Measurements from ENCODE around the gene INHBC.
"Not testable (repeated sequence)": the region's sequence is repeated elsewhere in the genome, so short reads cannot be mapped to it uniquely, and the experiment has no call there.

INHBC gene

GRCh38 chr12:57429473-57430111, 5.0 kb upstream of the INHBC start:
- DNase-seq (ENCODE audit: low spot score): no peak

GRCh38 chr12:57430112-57430930, 4.3 kb upstream of the INHBC start:
- peak; percentile 15 for DNase-seq (ENCODE audit: low spot score)

DNA sequence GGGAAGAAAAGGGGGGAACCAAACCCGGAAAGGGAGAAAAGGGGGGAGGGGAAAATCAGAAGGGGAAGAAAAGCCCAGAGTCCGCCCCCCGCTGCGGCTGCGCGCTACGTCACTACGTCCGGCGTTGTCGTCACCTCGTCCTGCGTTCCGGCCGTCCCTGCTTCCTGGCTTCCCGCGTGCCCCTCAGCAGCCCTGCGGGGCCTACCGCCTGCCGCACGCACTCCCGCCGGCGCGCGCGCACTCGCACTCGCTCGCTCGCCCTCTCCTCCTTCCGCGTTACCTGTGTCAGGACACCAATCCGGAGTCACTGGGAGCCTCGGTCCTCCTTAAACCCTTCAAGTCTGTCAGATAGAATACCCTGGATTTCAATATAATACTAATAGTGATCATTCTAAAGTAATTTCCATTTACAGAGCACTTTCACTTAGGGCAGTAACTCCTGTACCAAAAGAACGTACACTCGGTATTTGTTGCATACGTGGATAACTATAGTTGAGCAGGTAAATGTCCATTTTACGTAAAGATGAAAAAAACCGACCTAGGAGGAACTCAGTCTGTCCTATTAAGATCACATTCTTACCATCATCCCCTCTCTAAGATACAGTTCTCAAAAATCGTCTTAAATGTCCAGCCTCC, 3.5 kb upstream of the INHBC start, which contains the start of gene R3HDM2:
Gene R3HDM2, minus strand, starts transcription at position 113 of the 636 bp plus-strand sequence. CDS start 120,615 bp downstream, outside the sequence.
- DNase-seq (ENCODE audit: low spot score): peak; percentile 99

- no peak for DNase-seq (ENCODE audit: low spot score)
These were observed 2.9 kb upstream of the INHBC start for GRCh38 chr12:57431654-57432188.

- DNase-seq (ENCODE audit: low spot score): no peak
These were observed 1.2 kb upstream of the INHBC start for GRCh38 chr12:57433370-57433769.

- no peak for DNase-seq (ENCODE audit: low spot score)
These were observed 709 bp downstream of the INHBC start for GRCh38 chr12:57435293-57435692.

DNA sequence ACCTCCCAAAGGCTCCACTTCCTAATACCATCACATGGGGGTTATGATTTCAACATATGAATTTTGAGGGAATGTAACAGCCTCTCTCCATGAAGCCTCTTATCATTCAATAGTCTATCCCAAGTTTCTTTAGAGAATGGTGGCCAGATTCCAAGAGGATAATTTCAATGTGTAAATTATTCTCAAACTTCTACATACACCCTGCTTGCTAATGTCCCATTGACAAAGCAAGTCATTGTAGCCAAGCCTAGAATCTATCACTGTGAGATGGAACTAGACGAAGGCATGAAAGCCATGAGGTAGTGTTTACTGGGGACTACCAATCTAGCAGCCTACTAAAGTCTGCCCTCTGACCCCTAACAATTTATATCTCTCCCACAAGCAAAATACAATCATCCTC, 3.8 kb downstream of the INHBC start:
- no peak for DNase-seq (ENCODE audit: low spot score)

- DNase-seq (ENCODE audit: low spot score): no peak
These were observed 5.2 kb downstream of the INHBC start for GRCh38 chr12:57439762-57440266.

GRCh38 chr12:57441393-57441792, 6.8 kb downstream of the INHBC start:
- not testable (repeated sequence) for DNase-seq (ENCODE audit: low spot score)

GRCh38 chr12:57441846-57442427, 7.4 kb downstream of the INHBC start:
- DNase-seq (ENCODE audit: low spot score): no peak

DNA sequence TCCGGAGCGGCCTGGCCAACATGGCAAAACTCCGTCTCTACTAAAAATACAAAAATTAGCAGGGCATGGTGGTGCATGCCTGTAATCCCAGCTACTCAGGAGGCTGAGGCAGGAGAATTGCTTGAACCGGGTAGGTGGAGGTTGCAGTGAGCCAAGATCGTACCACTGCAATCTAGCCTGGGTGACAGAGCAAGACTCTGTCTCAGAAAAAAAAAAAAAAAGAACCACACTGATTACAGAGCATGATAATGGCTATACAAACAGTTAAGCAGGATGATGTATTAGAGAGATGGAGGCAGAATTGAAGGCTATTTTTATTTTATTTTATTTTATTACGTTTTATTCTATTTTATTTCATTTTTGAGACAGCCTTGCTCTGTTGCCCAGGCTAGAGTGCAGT, 9.8 kb downstream of the INHBC start:
- not testable (repeated sequence) for DNase-seq (ENCODE audit: low spot score)

DNA sequence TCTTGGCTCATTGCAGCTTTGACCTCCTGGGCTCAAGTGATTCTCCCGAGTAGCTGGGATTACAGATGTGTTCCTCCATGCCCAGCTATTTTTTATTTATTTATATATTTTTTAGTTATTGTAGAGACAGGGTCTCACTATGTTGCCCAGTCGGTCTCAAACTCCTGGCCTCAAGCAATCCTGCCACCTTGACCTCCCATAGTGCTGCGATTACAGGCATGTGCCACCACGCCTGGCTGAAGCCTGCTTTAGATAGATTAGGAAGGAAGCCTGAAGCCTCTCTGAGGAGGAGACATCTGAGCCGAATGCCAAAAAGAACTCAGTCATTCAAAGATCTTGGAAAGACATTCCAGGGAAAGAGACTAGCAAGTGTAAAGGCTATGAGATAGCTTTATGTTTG, 10.2 kb downstream of the INHBC start:
- no peak for DNase-seq (ENCODE audit: low spot score)

GRCh38 chr12:57446292-57446960, 11.8 kb downstream of the INHBC start:
- DNase-seq (ENCODE audit: low spot score): no peak

DNA sequence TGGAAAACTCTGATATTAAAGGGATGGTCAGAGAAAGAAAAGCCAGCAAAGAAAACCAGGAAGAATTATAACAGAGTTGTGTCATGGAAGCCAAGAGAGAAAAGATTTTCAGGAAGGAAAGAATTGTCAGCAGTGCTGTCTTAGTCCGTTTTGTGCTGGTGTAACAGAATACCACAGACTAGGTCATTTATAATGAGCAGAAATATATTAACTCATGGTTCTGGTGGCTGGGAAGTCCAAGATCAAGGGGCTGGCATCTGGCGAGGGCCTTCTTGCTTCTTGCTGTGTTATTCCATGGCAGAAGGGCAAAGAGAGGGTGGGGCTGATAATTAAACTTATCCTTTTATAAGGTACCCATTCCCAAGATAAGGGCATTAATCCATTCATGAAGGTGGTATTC, 14.1 kb downstream of the INHBC start:
- DNase-seq (ENCODE audit: low spot score): no peak

- no peak for DNase-seq (ENCODE audit: low spot score)
These were observed 14.8 kb downstream of the INHBC start for GRCh38 chr12:57449375-57449774.

GRCh38 chr12:57450057-57450456, 15.5 kb downstream of the INHBC start:
- DNase-seq (ENCODE audit: low spot score): no peak

DNA sequence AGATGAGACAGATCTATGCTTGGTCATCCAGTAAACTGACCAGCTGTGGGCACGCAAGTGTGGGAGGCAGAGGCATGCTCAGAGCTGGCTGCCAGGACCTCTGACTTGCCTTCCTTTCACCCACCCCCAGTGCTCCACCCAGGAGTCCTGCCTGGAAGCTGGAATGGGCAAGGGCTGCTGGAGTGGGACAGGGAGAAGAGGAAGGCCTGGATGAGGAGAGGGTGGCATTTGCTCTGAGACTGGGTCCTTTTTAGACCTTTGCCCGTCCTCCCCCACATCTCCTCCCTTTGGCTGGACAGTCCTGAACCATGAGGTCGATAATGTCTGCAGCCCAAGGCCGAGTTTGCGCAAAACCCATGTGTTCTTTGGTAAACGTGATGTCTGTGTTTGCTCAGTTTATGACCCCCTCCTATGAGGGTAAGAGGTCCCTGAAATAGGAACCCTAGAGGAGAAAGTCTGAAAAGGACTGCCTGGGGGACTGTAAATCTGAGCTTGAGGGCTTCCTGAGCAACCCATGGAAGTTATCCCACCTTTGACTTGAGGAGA, 16.7 kb downstream of the INHBC start:
- no peak for DNase-seq (ENCODE audit: low spot score)

- DNase-seq (ENCODE audit: low spot score): peak; percentile 75
These were observed 17.8 kb downstream of the INHBC start for GRCh38 chr12:57452181-57452936.

- peak; percentile 78 for DNase-seq (ENCODE audit: low spot score)
These were observed 18.4 kb downstream of the INHBC start for GRCh38 chr12:57452937-57453509.

DNA sequence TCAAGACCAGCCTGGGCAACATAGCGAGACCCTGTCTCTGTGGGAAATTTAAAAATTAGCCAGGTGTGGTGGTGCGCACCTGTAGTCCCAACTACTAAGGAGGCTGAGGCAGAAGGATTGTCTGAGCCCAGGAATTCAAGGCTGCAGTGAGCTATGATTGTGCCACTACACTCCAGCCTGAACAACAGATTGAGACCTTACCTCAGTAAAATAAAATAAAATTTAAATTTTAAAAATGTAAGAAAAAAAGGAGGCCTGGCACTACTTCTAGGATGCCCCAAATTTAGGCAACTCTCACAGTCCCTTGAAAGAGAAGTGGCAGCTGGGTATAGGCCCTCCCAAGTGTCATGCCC, 19.6 kb downstream of the INHBC start:
- no peak for DNase-seq (ENCODE audit: low spot score)
